Measurements from ENCODE around the gene PPP1R9A. TPM values are rescaled to one million over a fixed set of nuclear protein-coding genes. Genes with fewer than 3 reads are reported as not detected.

The PPP1R9A gene
- total RNA-seq, 4 donors from 2014 or later: 0.51 to 2.7 (median 1.4) TPM

- intact Hi-C loops (cut with DNase I; ENCODE audit: low total_unique reads): no loop called here
- TF ChIP-seq CTCF (IDR thresholded peaks at IDR 0.05) (no peak), POLR2A (IDR thresholded peaks at IDR 0.05) (no peak)
- 89% methylated on average over 2 of the region's 2 CpGs for WGBS, 2 donors
- H3K4me3 ChIP-seq (ENCODE audit: low read depth, poor library complexity, severe bottlenecking): no peak overlapping the region
- no peak for DNase-seq (ENCODE audit: low spot score in 2 of 2)
These were observed 402.6 kb downstream of the PPP1R9A start for GRCh38 chr7:95309951-95310350.

- no peak for DNase-seq (ENCODE audit: low spot score in 2 of 2)
- intact Hi-C loops (cut with DNase I; ENCODE audit: low total_unique reads): no loop called here
- no peak overlapping the region for H3K4me3 ChIP-seq (ENCODE audit: low read depth, poor library complexity, severe bottlenecking)
- WGBS, 2 donors: 90 to 93% methylated on average over 2 of the region's 2 CpGs
- no peak for TF ChIP-seq POLR2A (IDR thresholded peaks at IDR 0.05)
- TF ChIP-seq CTCF (IDR thresholded peaks at IDR 0.05): no peak
These were observed 404.0 kb downstream of the PPP1R9A start for GRCh38 chr7:95311389-95311788.

- WGBS, 2 donors: 87 to 96% methylated on average over 4 of the region's 4 CpGs
- intact Hi-C loops (cut with DNase I; ENCODE audit: low total_unique reads): no loop called here
- no peak for DNase-seq (ENCODE audit: low spot score in 2 of 2)
- TF ChIP-seq CTCF (IDR thresholded peaks at IDR 0.05): no peak
- no peak overlapping the region for H3K4me3 ChIP-seq (ENCODE audit: low read depth, poor library complexity, severe bottlenecking)
These were observed 405.2 kb downstream of the PPP1R9A start for GRCh38 chr7:95312561-95312960.

GRCh38 chr7:95316588-95316987 lies 409.2 kb downstream of the PPP1R9A start:
- intact Hi-C loops (cut with DNase I; ENCODE audit: low total_unique reads): no loop called here
- TF ChIP-seq POLR2A (IDR thresholded peaks at IDR 0.05) (no peak), CTCF (IDR thresholded peaks at IDR 0.05) (no peak)
- DNase-seq (ENCODE audit: low spot score in 2 of 2): no peak
- no peak overlapping the region for H3K4me3 ChIP-seq (ENCODE audit: low read depth, poor library complexity, severe bottlenecking)
- 79 to 82% methylated on average over 2 of the region's 2 CpGs for WGBS, 2 donors

GRCh38 chr7:95317546-95317945 lies 410.2 kb downstream of the PPP1R9A start:
- no peak for DNase-seq (ENCODE audit: low spot score in 2 of 2)
- intact Hi-C loops (cut with DNase I; ENCODE audit: low total_unique reads): no loop called here
- 38 to 41% methylated on average over 2 of the region's 2 CpGs for WGBS, 2 donors
- no peak overlapping the region for H3K4me3 ChIP-seq (ENCODE audit: low read depth, poor library complexity, severe bottlenecking)
- no peak for TF ChIP-seq CTCF (IDR thresholded peaks at IDR 0.05)
- TF ChIP-seq POLR2A (IDR thresholded peaks at IDR 0.05): no peak

- DNase-seq (ENCODE audit: low spot score in 2 of 2): no peak
- H3K4me3 ChIP-seq (ENCODE audit: low read depth, poor library complexity, severe bottlenecking): no peak overlapping the region
- TF ChIP-seq CTCF (IDR thresholded peaks at IDR 0.05): no peak
- no peak for TF ChIP-seq POLR2A (IDR thresholded peaks at IDR 0.05)
- WGBS, 2 donors: 83% methylated on average over 3 of the region's 3 CpGs
- intact Hi-C loops (cut with DNase I; ENCODE audit: low total_unique reads): no loop called here
These were observed 410.6 kb downstream of the PPP1R9A start for GRCh38 chr7:95317966-95318365.
